H1 (cell line): ENCODE measurements around the gene MAPKAPK5. TPM values are rescaled to one million over a fixed set of nuclear protein-coding genes. Genes with fewer than 3 reads are reported as not detected.

Source experiments
- MAFK ChIP-seq: IDR thresholded peaks from 2 replicates; pipeline ENCODE4 v1.6.1; 2012; ENCODE audit warnings: low read depth, mild to moderate bottlenecking, improper control_type of control experiment, low read length
- RFX5 ChIP-seq: IDR thresholded peaks from 2 replicates; pipeline ENCODE4 v1.6.1; 2011; ENCODE audit warnings: low read depth, low read length, improper control_type of control experiment, borderline replicate concordance
- polyA plus RNA-seq, 7 experiments: library from polyadenylated mRNA; depleted of rRNA in 3 of 7; stranded (reverse) in 5 of 7; unstranded in 2 of 7; fragments of >200 nt in 5 of 7; fragments of 200-250 nt in 2 of 7; gene quantifications; 1 replicate in 5 of 7; 2 replicates in 1 of 7; 4 replicates in 1 of 7; pipeline versions ENCODE4 v1.2.1 to v1.2.3, GENCODE V29; 2011 to 2013; ENCODE audit warnings: missing spikeins in 2 of 7, mixed read lengths in 2 of 7
- total RNA-seq: library from RNA; stranded (reverse); fragmentation: NEBNext Ultra II Directional; extraction: Animal tissue kit (Norgen Biotek cat#: 25700); gene quantifications from 2 replicates; pipeline ENCODE4 v1.2.1, GENCODE V29; 2021
- TF ChIP-seq, protein P1 (sequence below): IDR thresholded peaks from 2 replicates; pipeline ENCODE4 v1.6.1; 2012; ENCODE audit warnings: inconsistent platforms

Gene MAPKAPK5
- total and polyA plus RNA-seq, 2 of the 8 experiments (the other 6 are each of a cell fraction or from before 2014, with no cell fraction given), result 40.0 to 91.5 TPM

DNA sequence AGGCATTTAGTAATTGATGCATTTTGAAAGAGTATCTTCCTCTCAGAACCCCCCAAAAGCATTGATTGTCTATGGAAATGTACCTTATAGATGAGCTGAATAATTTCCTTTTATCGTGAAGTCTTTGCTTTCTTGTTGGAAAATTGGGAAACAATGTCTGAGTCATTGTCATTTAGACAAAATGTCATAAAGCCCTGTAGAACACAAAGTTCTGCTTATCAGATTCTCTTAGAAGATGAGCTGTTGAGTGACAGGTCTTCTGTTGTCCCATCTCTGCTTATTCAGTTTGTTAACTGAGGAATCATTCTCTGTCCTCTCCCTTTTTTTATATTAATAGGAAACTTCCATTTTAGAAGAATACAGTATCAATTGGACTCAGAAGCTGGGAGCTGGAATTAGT is 22.9 kb downstream of the MAPKAPK5 start (continued):
- TF ChIP-seq RFX5 (no peak), MAFK (no peak)
- TF ChIP-seq, protein P1, sequence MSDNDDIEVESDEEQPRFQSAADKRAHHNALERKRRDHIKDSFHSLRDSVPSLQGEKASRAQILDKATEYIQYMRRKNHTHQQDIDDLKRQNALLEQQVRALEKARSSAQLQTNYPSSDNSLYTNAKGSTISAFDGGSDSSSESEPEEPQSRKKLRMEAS, result no peak
